HG02970 (cell line): ENCODE results near the gene HOXD3.

ENCODE experiments used
- ATAC-seq: cut with Tn5 transposase; IDR thresholded peaks from one replicate; pipeline ENCODE4 v1.9.1; 2021; ENCODE audit warnings: mild to moderate bottlenecking, moderate library complexity, moderate number of reproducible peaks; ENCODE audit not compliant: unreplicated experiment, low FRiP score

The HOXD3 gene

GRCh38 chr2:176156807-176157498 is at the start of gene HOXD3:
Gene HOXD3 (plus strand): TSS chr2:176157307. CDS start chr2:176169115, 11,808 bp downstream.
- no peak for ATAC-seq

GRCh38 chr2:176107731-176108181 is 49.4 kb upstream of the HOXD3 start:
- ATAC-seq, result no peak

GRCh38 chr2:176109192-176109901 is 47.8 kb upstream of the HOXD3 start:
- ATAC-seq, result no peak

GRCh38 chr2:176109946-176110345 is 47.2 kb upstream of the HOXD3 start:
- ATAC-seq, result no peak

- no peak for ATAC-seq
Measured at GRCh38 chr2:176110415-176111308, 46.4 kb upstream of the HOXD3 start.

- no peak for ATAC-seq
Measured at GRCh38 chr2:176111309-176111663, 45.8 kb upstream of the HOXD3 start.

- no peak for ATAC-seq
Measured at GRCh38 chr2:176111846-176112374, 45.2 kb upstream of the HOXD3 start.

- ATAC-seq, result no peak
Measured at GRCh38 chr2:176112375-176113302, 44.5 kb upstream of the HOXD3 start.

GRCh38 chr2:176114120-176114929 is 42.8 kb upstream of the HOXD3 start:
- no peak for ATAC-seq

GRCh38 chr2:176114930-176115625 is 42.0 kb upstream of the HOXD3 start:
- ATAC-seq, result no peak

GRCh38 chr2:176115883-176116813 is 41.0 kb upstream of the HOXD3 start, which contains the start of gene HOXD10:
Gene HOXD10 (plus strand): TSS chr2:176116778. CDS start chr2:176116834, 56 bp downstream.
- no peak for ATAC-seq

- no peak for ATAC-seq
Measured at GRCh38 chr2:176117162-176117822, 39.8 kb upstream of the HOXD3 start.

- ATAC-seq, result no peak
Measured at GRCh38 chr2:176117823-176118371, 39.2 kb upstream of the HOXD3 start.

GRCh38 chr2:176118601-176119339 is 38.3 kb upstream of the HOXD3 start:
- ATAC-seq, result no peak

GRCh38 chr2:176120364-176121189 is 36.5 kb upstream of the HOXD3 start:
- no peak for ATAC-seq
